Astrocyte of the cerebellum (primary cell): ENCODE measurements around the gene OGFR.

ENCODE experiments used
- DNase-seq: peaks from one replicate; pipeline ENCODE4 v3.0.0-alpha.2; 2011; ENCODE audit warnings: low read depth
- H3K4me3 ChIP-seq: 2 replicates; pipeline ENCODE4 v1.5.1; 2011; ENCODE audit warnings: mild to moderate bottlenecking, low read depth, low read length, moderate library complexity
- CTCF ChIP-seq: IDR thresholded peaks from 2 replicates; pipeline ENCODE4 v1.5.1; 2012; ENCODE audit warnings: low read length, low read depth, moderate library complexity, mild to moderate bottlenecking; ENCODE audit errors: missing control alignments
- in situ Hi-C: cut with HindIII; loops from 2 replicates; pipeline ENCODE4 v1.10.0; 2017; ENCODE audit warnings: low sequenced_read_pairs

OGFR gene

GRCh38 chr20:62808211-62808865 lies 3.7 kb downstream of the OGFR start:
- in situ Hi-C loops = no loop called here

GRCh38 chr20:62809530-62810428 lies 5.1 kb downstream of the OGFR start:
- no peak for DNase-seq
- in situ Hi-C loops = no loop called here
- no peak for TF ChIP-seq CTCF
- H3K4me3 ChIP-seq = no peak overlapping the region

More at GRCh38 chr20:62808211-62808865, 3.7 kb downstream of the OGFR start:
- no peak overlapping the region for H3K4me3 ChIP-seq
- DNase-seq = no peak
- peak; percentile 96 for TF ChIP-seq CTCF

GRCh38 chr20:62811320-62811719 lies 6.7 kb downstream of the OGFR start:
- no peak overlapping the region for H3K4me3 ChIP-seq
- in situ Hi-C loops = no loop called here
- no peak for TF ChIP-seq CTCF
- no peak for DNase-seq

GRCh38 chr20:62811720-62812119 lies 7.1 kb downstream of the OGFR start:
- in situ Hi-C loops = no loop called here
- TF ChIP-seq CTCF = no peak
- DNase-seq = no peak
- no peak overlapping the region for H3K4me3 ChIP-seq

- no peak overlapping the region for H3K4me3 ChIP-seq
- TF ChIP-seq CTCF = no peak
- no peak for DNase-seq
- in situ Hi-C loops = no loop called here
These were observed 7.7 kb downstream of the OGFR start for GRCh38 chr20:62812181-62812906.

- in situ Hi-C loops = no loop called here
- no peak overlapping the region for H3K4me3 ChIP-seq
- no peak for TF ChIP-seq CTCF
- no peak for DNase-seq
These were observed 8.2 kb downstream of the OGFR start for GRCh38 chr20:62812907-62813200.
